WTC11 (cell line): ENCODE data around the gene GCM1. TPM values are rescaled to one million over a fixed set of nuclear protein-coding genes. Genes with fewer than 3 reads are reported as not detected.

Experiments used
- ATAC-seq: fragments of 200-7000 bp; cut with Tn5 transposase; 2 replicates; pipeline ENCODE4 v1.10.0; 2021; ENCODE audit warnings: mild to moderate bottlenecking, moderate library complexity
- CTCF ChIA-PET: fragments of 300-600 bp; sonication (Branson Sonifier 250); formaldehyde crosslinking; loops from one replicate; lab custom pipeline; 2021; ENCODE audit warnings: antibody characterized with exemption; lab: Charles Lee
- POLR2A ChIA-PET: fragments of 350-600 bp; sonication (Branson Sonifier 250); formaldehyde crosslinking; loops from one replicate; lab custom pipeline; 2021; ENCODE audit warnings: antibody characterized with exemption; lab: Charles Lee
- DNase-seq: peaks from one replicate; pipeline ENCODE4 v3.0.0; 2021; ENCODE audit warnings: low spot score
- H3K27ac Mint-ChIP-seq: 2 replicates; pipeline ENCODE4 v1.8.0; 2021; ENCODE audit warnings: mixed read lengths
- H3K27me3 Mint-ChIP-seq: 2 replicates; pipeline ENCODE4 v1.8.0; 2021; ENCODE audit warnings: low read depth, mild to moderate bottlenecking, moderate library complexity, mixed read lengths
- H3K36me3 Mint-ChIP-seq: 2 replicates; pipeline ENCODE4 v1.8.0; 2021; ENCODE audit warnings: mixed read lengths
- H3K4me1 Mint-ChIP-seq: 2 replicates; pipeline ENCODE4 v1.8.0; 2022; ENCODE audit warnings: mixed read lengths
- H3K4me3 Mint-ChIP-seq: 2 replicates; pipeline ENCODE4 v1.8.0; 2021; ENCODE audit warnings: mild to moderate bottlenecking, moderate library complexity, mixed read lengths
- H3K9me3 Mint-ChIP-seq: 2 replicates; pipeline ENCODE4 v1.8.0; 2021; ENCODE audit warnings: mixed read lengths
- ATF2 ChIP-seq: sonication (generic); formaldehyde crosslinking; IDR thresholded peaks from 2 replicates; pipeline ENCODE4 v1.8.1; 2022; ENCODE audit warnings: low read depth, missing genetic modification reagents, borderline replicate concordance
- CREM ChIP-seq: sonication (generic); formaldehyde crosslinking; IDR thresholded peaks from 2 replicates; pipeline ENCODE4 v1.8.1; 2022; ENCODE audit warnings: mild to moderate bottlenecking, missing genetic modification reagents, moderate library complexity
- CTCF ChIP-seq: fragments of 200-600 bp; IDR thresholded peaks from 2 replicates; pipeline ENCODE4 v1.8.0; 2022; ENCODE audit warnings: antibody characterized with exemption
- FOXJ3 ChIP-seq: sonication (generic); formaldehyde crosslinking; IDR thresholded peaks from 2 replicates; pipeline ENCODE4 v1.9.0; 2021; ENCODE audit warnings: missing genetic modification reagents, mild to moderate bottlenecking, borderline replicate concordance
- FOXK1 ChIP-seq: sonication (generic); formaldehyde crosslinking; IDR thresholded peaks from 2 replicates; pipeline ENCODE4 v1.8.0; 2022; ENCODE audit warnings: mild to moderate bottlenecking, moderate library complexity, missing genetic modification reagents
- GTF2I ChIP-seq: fragments of 250-450 bp; sonication (Bioruptor Pico); conservative IDR thresholded peaks from 2 replicates; pipeline ENCODE4 v1.4.0; 2021; ENCODE audit warnings: mild to moderate bottlenecking
- IRF1 ChIP-seq: sonication (generic); formaldehyde crosslinking; IDR thresholded peaks from 2 replicates; pipeline ENCODE4 v1.8.0; 2023; ENCODE audit warnings: missing genetic modification reagents
- PRRX2 ChIP-seq: fragments of 250-450 bp; sonication (Bioruptor Pico); IDR thresholded peaks from 2 replicates; pipeline ENCODE4 v1.8.0; 2021; ENCODE audit warnings: mild to moderate bottlenecking
- SMAD4 ChIP-seq: sonication (generic); formaldehyde crosslinking; IDR thresholded peaks from 2 replicates; pipeline ENCODE4 v1.8.0; 2022; ENCODE audit warnings: mild to moderate bottlenecking, missing genetic modification reagents
- TCF7 ChIP-seq: sonication (generic); formaldehyde crosslinking; IDR thresholded peaks from 2 replicates; pipeline ENCODE4 v1.8.0; 2022; ENCODE audit warnings: mild to moderate bottlenecking, low read depth, missing genetic modification reagents, moderate library complexity
- ZNF121 ChIP-seq: sonication (generic); formaldehyde crosslinking; IDR thresholded peaks from 2 replicates; pipeline ENCODE4 v1.8.0; 2023; ENCODE audit warnings: missing genetic modification reagents
- ZNF232 ChIP-seq: sonication (generic); formaldehyde crosslinking; IDR thresholded peaks from 2 replicates; pipeline ENCODE4 v1.8.0; 2022; ENCODE audit warnings: mild to moderate bottlenecking, missing genetic modification reagents
- ZNF281 ChIP-seq: sonication (generic); formaldehyde crosslinking; IDR thresholded peaks from 2 replicates; pipeline ENCODE4 v1.8.0; 2023; ENCODE audit warnings: mild to moderate bottlenecking, missing genetic modification reagents
- ZNF423 ChIP-seq: fragments of 250-450 bp; sonication (Bioruptor Pico); IDR thresholded peaks from 2 replicates; pipeline ENCODE4 v2.1.2; 2022; ENCODE audit warnings: mild to moderate bottlenecking, moderate library complexity
- ZNF532 ChIP-seq: fragments of 250-450 bp; sonication (Bioruptor Pico); IDR thresholded peaks from 2 replicates; pipeline ENCODE4 v1.9.0; 2021; ENCODE audit warnings: mild to moderate bottlenecking, borderline replicate concordance
- ZNF671 ChIP-seq: fragments of 250-450 bp; sonication (Bioruptor Pico); IDR thresholded peaks from 2 replicates; pipeline ENCODE4 v1.8.0; 2021; ENCODE audit warnings: mild to moderate bottlenecking
- total RNA-seq: library from RNA; stranded (reverse); gene quantifications from 3 replicates; pipeline ENCODE4 v1.2.3, GENCODE V29; 2021
- TF ChIP-seq, protein P1 (sequence below): sonication (generic); formaldehyde crosslinking; IDR thresholded peaks from 2 replicates; pipeline ENCODE4 v1.8.0; 2022; ENCODE audit warnings: mild to moderate bottlenecking, missing genetic modification reagents
- TF ChIP-seq, protein P2 (sequence below): sonication (generic); formaldehyde crosslinking; IDR thresholded peaks from 2 replicates; pipeline ENCODE4 v1.8.0; 2022; ENCODE audit warnings: mild to moderate bottlenecking, missing genetic modification reagents

The GCM1 gene
- total RNA-seq, 1 experiment from 2014 or later, result 0.09 TPM

DNA sequence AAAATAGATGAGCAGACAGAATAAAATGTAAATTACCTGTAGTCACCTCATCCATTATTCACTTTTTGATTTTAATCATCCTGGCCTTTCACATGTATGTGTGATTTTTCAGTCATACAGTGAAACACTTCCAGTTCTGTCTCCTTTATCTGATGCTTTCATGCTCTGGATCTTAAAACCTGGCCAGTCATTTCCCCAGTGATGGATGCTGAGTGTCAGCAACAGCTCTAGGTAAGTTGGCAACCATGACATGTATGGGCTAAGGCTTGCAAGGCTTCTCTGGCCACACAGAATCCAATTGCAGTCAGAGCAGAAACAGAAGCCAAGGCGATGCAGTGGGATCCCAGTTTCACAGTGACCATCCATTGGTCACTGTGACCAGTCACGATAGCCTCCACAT is 47.6 kb downstream of the GCM1 start:
- ATAC-seq (no peak), DNase-seq (no peak)
- H3K27ac Mint-ChIP-seq, result no peak overlapping the region
- no peaks in the 10 kb centered on the region for H3K4me1 Mint-ChIP-seq
- ChIA-PET POLR2A (no interaction called here), CTCF (no interaction called here)
- TF ChIP-seq, protein P1, sequence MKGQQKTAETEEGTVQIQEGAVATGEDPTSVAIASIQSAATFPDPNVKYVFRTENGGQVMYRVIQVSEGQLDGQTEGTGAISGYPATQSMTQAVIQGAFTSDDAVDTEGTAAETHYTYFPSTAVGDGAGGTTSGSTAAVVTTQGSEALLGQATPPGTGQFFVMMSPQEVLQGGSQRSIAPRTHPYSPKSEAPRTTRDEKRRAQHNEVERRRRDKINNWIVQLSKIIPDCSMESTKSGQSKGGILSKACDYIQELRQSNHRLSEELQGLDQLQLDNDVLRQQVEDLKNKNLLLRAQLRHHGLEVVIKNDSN (CRISPR knock-in tag), result no peak
- TF ChIP-seq ZNF281 (CRISPR knock-in tag) (no peak), SMAD4 (no peak), ZNF423 (CRISPR knock-in tag) (no peak), ZNF671 (no peak), GTF2I (CRISPR knock-in tag) (no peak), TCF7 (CRISPR knock-in tag) (no peak), IRF1 (CRISPR knock-in tag) (no peak), ZNF532 (CRISPR knock-in tag) (no peak), ZNF121 (no peak), ZNF232 (CRISPR knock-in tag) (no peak), ATF2 (CRISPR knock-in tag) (no peak), PRRX2 (CRISPR knock-in tag) (no peak), FOXK1 (CRISPR knock-in tag) (no peak), CREM (CRISPR knock-in tag) (no peak), FOXJ3 (CRISPR knock-in tag) (no peak), CTCF (no peak)
- TF ChIP-seq, protein P2, sequence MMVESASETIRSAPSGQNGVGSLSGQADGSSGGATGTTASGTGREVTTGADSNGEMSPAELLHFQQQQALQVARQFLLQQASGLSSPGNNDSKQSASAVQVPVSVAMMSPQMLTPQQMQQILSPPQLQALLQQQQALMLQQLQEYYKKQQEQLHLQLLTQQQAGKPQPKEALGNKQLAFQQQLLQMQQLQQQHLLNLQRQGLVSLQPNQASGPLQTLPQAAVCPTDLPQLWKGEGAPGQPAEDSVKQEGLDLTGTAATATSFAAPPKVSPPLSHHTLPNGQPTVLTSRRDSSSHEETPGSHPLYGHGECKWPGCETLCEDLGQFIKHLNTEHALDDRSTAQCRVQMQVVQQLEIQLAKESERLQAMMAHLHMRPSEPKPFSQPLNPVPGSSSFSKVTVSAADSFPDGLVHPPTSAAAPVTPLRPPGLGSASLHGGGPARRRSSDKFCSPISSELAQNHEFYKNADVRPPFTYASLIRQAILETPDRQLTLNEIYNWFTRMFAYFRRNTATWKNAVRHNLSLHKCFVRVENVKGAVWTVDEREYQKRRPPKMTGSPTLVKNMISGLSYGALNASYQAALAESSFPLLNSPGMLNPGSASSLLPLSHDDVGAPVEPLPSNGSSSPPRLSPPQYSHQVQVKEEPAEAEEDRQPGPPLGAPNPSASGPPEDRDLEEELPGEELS (CRISPR knock-in tag), result no peak
- H3K27me3 Mint-ChIP-seq, result no peaks in the 10 kb centered on the region
- H3K36me3 Mint-ChIP-seq, result peaks cover 33% of the 10 kb centered on the region
- no peaks in the 10 kb centered on the region for H3K9me3 Mint-ChIP-seq
- H3K4me3 Mint-ChIP-seq, result no peak overlapping the region
